WERI-Rb-1 (cell line): ENCODE measurements around the gene MAGI2.
"Not testable (repeated sequence)": the region's sequence is repeated elsewhere in the genome, so short reads cannot be mapped to it uniquely, and the experiment has no call there.

Experiments
- DNase-seq: peaks from one replicate; pipeline ENCODE4 v3.0.0-alpha.2; 2020
- H3K27ac ChIP-seq: fragments of 250-450 bp; sonication (Bioruptor Pico); 2 replicates; pipeline ENCODE4 v1.5.1; 2020; ENCODE audit warnings: mild to moderate bottlenecking, moderate library complexity
- H3K27me3 ChIP-seq: fragments of 250-450 bp; sonication (Bioruptor Pico); 2 replicates; pipeline ENCODE4 v1.5.1; 2021; ENCODE audit warnings: mild to moderate bottlenecking, low read depth, moderate library complexity; ENCODE audit not compliant: insufficient read depth, severe bottlenecking
- H3K36me3 ChIP-seq: fragments of 250-450 bp; sonication (Bioruptor Pico); 2 replicates; pipeline ENCODE4 v1.5.1; 2020; ENCODE audit warnings: mild to moderate bottlenecking, moderate library complexity
- H3K4me3 ChIP-seq: 2 replicates; pipeline ENCODE4 v1.5.1; 2011; ENCODE audit warnings: low read depth, mild to moderate bottlenecking, control low read depth, low read length
- H3K9me3 ChIP-seq: fragments of 250-450 bp; sonication (Bioruptor Pico); 2 replicates; pipeline ENCODE4 v1.5.1; 2021; ENCODE audit warnings: mild to moderate bottlenecking, moderate library complexity; ENCODE audit not compliant: severe bottlenecking
- CTCF ChIP-seq: IDR thresholded peaks from 2 replicates; pipeline ENCODE4 v1.5.1; 2011; ENCODE audit warnings: low read depth, mild to moderate bottlenecking, control low read depth, inconsistent platforms, low read length

The MAGI2 gene

GRCh38 chr7:78588393-78588792 lies 865.1 kb downstream of the MAGI2 start:
- Histone ChIP-seq H3K4me3 (no peak overlapping the region), H3K27me3 (no peaks in the 10 kb centered on the region), H3K9me3 (no peaks in the 10 kb centered on the region), H3K27ac (no peak overlapping the region), H3K36me3 (no peaks in the 10 kb centered on the region)
- no peak for DNase-seq
- TF ChIP-seq CTCF: no peak

- peak; percentile 9 for DNase-seq
Measured at GRCh38 chr7:78587443-78588044, 865.9 kb downstream of the MAGI2 start.

GRCh38 chr7:78585980-78586379 lies 867.5 kb downstream of the MAGI2 start:
- Histone ChIP-seq H3K9me3 (no peaks in the 10 kb centered on the region), H3K36me3 (no peaks in the 10 kb centered on the region), H3K27ac (no peak overlapping the region), H3K4me3 (no peak overlapping the region), H3K27me3 (no peaks in the 10 kb centered on the region)
- no peak for DNase-seq
- TF ChIP-seq CTCF: no peak

More at GRCh38 chr7:78587443-78588044, 865.9 kb downstream of the MAGI2 start:
- no peaks in the 10 kb centered on the region for H3K27me3 ChIP-seq
- 0 out of 2 replicates have a peak, but pooled peaks have one; percentile 21 for TF ChIP-seq CTCF
- no peaks in the 10 kb centered on the region for H3K9me3 ChIP-seq
- H3K27ac ChIP-seq: no peak overlapping the region
- no peaks in the 10 kb centered on the region for H3K36me3 ChIP-seq
- no peak overlapping the region for H3K4me3 ChIP-seq

- Histone ChIP-seq H3K27ac (no peak overlapping the region), H3K36me3 (no peaks in the 10 kb centered on the region), H3K9me3 (no peaks in the 10 kb centered on the region), H3K27me3 (no peaks in the 10 kb centered on the region), H3K4me3 (no peak overlapping the region)
- no peak for TF ChIP-seq CTCF
- DNase-seq: no peak
Measured at GRCh38 chr7:78578686-78579085, 874.8 kb downstream of the MAGI2 start.

GRCh38 chr7:78577174-78577952 lies 876.1 kb downstream of the MAGI2 start:
- not testable (repeated sequence) for H3K27ac ChIP-seq, DNase-seq

GRCh38 chr7:78576236-78576635 lies 877.2 kb downstream of the MAGI2 start:
- Histone ChIP-seq H3K27me3 (no peaks in the 10 kb centered on the region), H3K36me3 (no peaks in the 10 kb centered on the region), H3K9me3 (no peaks in the 10 kb centered on the region), H3K27ac (no peak overlapping the region), H3K4me3 (no peak overlapping the region)
- no peak for DNase-seq
- TF ChIP-seq CTCF: no peak

More at GRCh38 chr7:78577174-78577952, 876.1 kb downstream of the MAGI2 start:
- not testable (repeated sequence) for H3K36me3 ChIP-seq, H3K27me3 ChIP-seq, H3K9me3 ChIP-seq, H3K4me3 ChIP-seq
